Fibroblast of skin of back (primary cell): ENCODE data around the gene TCL1B.
A peak's percentile ranks its signal among the peaks of the same experiment; 100 is the strongest.

Experiments used
- DNase-seq: peaks from one replicate; pipeline ENCODE4 v3.0.0-alpha.2; 2013

Gene TCL1B

DNA sequence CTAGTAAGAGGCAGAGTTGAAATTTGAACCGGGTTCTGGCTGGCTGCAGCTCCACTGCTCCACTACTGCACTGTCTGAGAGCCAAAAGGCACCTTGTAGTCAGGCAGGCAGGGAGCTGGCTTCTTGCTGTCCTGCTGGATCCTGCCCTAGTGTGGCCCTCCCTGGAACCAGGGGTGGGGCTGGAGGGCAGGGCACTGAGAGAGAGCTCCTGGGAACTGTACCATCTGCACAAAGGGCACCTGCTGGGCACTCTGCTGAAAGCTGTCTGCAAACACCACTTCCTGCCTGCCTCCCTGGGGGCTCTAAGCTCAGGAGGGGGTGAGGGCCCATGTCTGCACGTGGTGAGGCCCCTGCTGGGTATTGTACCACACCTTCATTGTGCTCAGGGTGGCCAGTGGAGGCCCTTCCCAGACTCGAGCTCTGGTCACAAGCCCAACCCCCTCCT is 19.0 kb upstream of the TCL1B start:
- DNase-seq, result no peak

GRCh38 chr14:95668235-95668772 is 17.9 kb upstream of the TCL1B start:
- no peak for DNase-seq

- no peak for DNase-seq
Measured at GRCh38 chr14:95674613-95675012, 11.6 kb upstream of the TCL1B start.

GRCh38 chr14:95675486-95675885 is 10.7 kb upstream of the TCL1B start:
- no peak for DNase-seq

- no peak for DNase-seq
Measured at GRCh38 chr14:95677179-95677835, 8.9 kb upstream of the TCL1B start.

DNA sequence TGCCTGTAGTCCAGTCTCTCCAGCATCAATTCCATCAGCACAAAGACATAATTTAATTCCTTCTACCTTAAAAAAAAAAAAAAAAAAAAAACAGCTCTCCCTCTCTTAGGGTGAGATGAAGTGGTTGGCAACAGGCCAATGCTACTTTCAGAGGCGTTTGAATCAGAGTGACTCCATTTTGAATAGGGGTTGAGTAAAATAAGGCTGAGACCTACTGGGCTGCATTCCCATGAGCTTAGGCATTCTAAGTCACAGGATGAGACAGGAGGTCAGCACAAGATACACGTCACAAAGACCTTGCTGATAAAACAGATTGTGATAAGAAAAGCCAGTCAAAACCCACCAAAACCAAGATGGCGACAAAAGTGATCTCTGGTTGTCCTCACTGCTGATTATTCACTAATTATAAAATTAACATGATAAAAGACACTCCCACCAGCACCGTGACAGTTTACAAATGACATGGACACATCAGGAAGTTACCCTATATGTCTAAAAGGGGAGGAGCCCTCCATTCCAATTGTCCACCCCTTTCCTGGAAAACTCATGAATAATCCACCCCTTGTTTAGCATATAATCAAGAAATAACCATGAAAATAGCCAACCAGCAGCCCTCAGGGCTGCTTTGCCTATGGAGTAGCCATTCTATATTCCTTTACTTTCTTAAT is 6.9 kb upstream of the TCL1B start:
- no peak for DNase-seq

GRCh38 chr14:95679998-95680735 is 6.1 kb upstream of the TCL1B start:
- no peak for DNase-seq

- no peak for DNase-seq
Measured at GRCh38 chr14:95681153-95681552, 5.1 kb upstream of the TCL1B start.

DNA sequence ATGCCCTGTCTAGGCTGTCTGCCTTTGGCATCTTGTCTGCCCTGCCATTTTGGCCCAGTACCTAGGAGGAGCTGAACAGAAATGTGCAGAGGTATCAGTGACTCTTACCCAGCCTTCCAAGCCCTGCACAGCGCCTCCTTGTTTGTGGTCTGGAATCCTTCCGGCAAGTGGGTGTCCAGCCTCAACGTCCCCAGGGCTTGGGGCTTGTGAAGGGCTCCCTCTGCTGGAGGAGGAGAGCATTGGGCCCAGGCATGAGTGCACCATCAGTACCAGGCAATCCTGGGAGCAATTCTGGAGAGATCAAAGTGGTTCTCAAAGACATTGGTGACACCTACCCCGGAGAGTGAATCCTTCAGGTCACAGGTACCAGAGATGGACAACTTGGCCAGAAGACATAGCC is 2.4 kb upstream of the TCL1B start:
- DNase-seq, result no peak

- no peak for DNase-seq
Measured at GRCh38 chr14:95686935-95687334, 709 bp downstream of the TCL1B start.

DNA sequence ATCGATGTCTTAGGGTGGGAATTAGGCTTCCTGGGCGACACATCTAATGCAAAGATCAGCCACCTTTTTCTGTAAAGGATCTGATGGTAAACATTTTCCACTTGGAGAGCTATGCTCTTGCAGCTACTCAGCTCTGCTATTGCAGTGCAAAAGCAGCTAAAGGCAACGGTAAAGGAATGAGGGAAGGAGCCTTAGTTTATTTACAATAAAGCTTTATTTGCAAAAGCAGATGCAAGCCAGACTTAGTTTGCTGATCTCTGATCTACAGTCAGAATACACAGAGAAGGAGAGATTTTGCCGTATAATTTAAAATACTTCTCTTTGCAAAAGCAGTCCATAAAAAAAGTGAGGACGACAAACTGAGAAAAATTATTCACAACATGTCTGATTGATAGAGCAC is 3.2 kb downstream of the TCL1B start:
- no peak for DNase-seq

DNA sequence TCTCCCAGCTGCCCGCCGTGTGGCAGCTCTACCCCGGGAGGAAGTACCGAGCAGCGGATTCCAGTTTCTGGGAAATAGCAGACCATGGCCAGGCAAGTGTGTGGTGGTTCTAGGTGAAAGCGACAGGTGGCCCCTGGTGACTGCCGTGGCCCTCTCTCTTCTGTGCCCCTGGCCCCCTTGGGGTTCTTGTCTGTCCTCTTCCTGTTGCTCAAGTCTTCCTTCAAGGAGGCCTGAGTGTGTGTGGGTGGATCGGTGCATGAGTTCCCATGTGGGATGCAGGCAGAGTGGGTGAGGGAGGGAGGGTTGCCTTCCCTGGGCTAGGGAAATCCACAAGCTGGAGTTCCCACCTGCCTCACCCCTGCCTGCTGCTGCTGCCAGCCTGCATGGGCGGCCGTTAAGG is 4.6 kb downstream of the TCL1B start:
- DNase-seq, result no peak

DNA sequence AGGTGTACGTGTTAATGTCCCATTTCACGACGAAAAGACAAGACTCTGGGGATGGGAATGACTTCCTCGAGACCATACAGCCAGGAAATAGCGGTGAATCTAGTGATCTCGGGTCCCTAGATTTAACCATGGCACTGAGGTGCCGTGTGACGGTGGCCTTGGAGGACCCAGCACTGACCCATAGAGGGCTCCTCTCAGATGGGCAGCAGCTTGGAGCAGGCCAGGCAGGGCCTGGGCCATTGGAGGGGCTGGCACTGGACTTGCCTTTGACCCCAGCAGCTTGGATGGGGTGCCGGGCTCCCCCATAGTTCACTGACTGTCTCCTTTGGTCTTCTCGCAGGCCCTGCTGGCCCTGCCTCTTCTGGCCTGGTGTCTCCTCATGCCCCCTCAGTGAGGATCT is 5.4 kb downstream of the TCL1B start:
- no peak for DNase-seq

- DNase-seq, result no peak
Measured at GRCh38 chr14:95692109-95692508, 5.9 kb downstream of the TCL1B start.

GRCh38 chr14:95695051-95695450 is 8.8 kb downstream of the TCL1B start:
- no peak for DNase-seq

DNA sequence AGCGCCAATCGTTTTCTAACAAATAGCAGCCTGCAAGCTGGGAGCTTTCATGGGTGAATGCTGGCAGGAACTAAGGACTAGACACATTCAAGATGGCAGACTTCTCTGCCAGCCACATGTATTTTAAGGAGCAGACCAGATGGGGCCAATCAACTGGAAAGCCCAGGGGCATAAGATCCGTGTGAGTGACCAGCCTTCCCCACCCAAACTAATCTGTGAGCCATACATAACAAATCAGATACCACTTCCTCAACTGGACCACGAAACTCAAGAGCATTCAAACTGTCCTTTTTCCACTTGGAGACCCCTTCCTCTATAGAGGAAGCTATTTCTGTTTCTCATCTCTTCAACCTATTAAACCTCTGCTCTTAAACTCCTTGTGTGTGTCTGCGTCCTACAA is 9.7 kb downstream of the TCL1B start:
- no peak for DNase-seq

DNA sequence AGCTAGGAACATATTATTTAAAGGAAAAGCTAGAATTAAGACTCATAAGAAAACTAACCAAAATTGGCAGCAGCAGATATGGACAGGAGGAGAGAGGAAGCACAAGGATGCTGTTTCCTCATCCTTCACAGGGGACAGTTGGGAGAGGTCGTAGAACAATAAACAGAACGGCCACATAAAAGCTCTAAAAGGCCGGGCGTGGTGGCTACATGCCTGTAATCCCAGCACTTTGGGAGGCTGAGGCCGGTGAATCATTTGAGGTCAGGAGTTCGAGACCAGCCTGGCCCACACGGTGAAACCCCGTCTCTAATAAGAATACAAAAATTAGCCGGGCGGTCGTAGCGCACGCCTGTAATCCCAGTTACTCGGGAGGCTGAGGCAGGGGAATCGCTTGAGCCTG is 10.5 kb downstream of the TCL1B start:
- no peak for DNase-seq

- DNase-seq, result no peak
Measured at GRCh38 chr14:95697764-95698163, 11.5 kb downstream of the TCL1B start.

GRCh38 chr14:95698287-95698686 is 12.1 kb downstream of the TCL1B start:
- DNase-seq, result no peak

DNA sequence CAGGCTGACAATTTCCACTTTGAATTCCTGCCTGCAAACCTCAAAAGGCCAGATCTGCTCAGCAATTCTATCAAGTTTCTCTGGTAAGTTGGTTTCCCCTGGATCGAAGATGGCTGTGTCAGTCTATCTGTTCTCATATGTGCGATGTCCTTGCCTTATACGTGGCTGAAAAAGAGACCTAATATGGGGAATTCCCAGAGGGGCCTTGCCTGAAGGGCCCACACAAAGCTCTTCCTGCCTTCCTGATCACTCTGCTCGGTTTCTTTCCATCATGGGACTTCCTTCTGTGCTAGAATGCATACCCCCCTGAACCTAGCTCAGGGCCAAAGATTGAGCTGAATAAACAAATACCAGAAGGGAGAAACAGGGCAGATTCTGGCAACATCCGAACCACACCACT is 13.2 kb downstream of the TCL1B start:
- no peak for DNase-seq

- no peak for DNase-seq
Measured at GRCh38 chr14:95700221-95700976, 14.2 kb downstream of the TCL1B start.

- peak; percentile 41 for DNase-seq
Measured at GRCh38 chr14:95701846-95702221, 15.6 kb downstream of the TCL1B start.

DNA sequence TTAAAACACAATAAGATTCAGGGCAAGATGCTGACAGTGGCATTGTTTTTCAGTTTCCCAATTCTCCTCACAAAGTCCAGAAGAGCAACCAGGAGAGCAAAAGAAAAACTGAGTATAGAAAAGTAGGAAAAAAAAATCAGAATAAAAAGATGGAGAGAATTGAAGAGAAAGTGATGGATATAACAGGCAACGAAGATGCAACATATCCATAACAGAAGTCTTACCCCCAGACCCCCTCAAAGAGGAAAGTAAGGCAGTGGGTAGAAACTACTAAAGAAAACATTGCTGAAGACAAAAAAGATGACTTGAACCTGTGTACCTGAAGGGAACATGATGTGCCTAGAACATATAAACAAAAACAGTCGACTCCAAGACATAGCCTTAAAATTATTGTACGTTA is 17.1 kb downstream of the TCL1B start:
- no peak for DNase-seq
